ENCODE results near the gene RIC1. TPM values are rescaled to one million over a fixed set of nuclear protein-coding genes. Genes with fewer than 3 reads are reported as not detected.

RIC1 gene
- total and polyA plus RNA-seq, 2 of the 4 experiments (the other 2 are of a cell fraction), result 28.8 to 76.9 TPM

DNA sequence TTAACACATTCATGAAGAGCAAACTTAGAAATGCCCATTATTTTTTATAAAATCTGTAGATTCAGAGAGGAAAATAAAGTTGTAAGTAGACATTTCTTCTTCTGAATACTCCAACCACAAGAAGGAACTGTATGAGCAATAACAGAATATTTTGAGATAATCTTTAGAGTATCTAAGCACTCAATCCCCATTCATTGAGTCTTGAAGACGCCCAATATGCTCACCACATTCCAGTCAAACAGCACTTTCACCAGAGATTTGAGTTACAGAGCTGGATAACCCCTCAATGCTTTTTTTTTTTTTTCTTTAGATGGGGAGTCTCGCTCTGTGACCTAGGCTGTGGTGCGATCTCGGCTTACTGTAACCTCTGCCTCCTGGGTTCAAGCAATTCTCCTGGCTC is 14.7 kb upstream of the RIC1 start:
- H2AK5ac ChIP-seq (ENCODE audit: low read depth, low read length), result no peak overlapping the region
- no CpG with 5 or more reads among the region's 4 CpGs for WGBS, 2 experiments (ENCODE audit: extremely low coverage in 2 of 2, insufficient read length in 1 of 2)
- H4K8ac ChIP-seq (ENCODE audit: low read depth in 2 of 2, low read length in 2 of 2), result no peak overlapping the region
- BruUV-seq (replicated peaks), result no TSS peak
- POLR2A ChIA-PET (ENCODE audit: unreplicated experiment), result no interaction called here
- H3K14ac ChIP-seq (replicated peaks; ENCODE audit: low read depth, low read length), result no peak overlapping the region
- H3K23ac ChIP-seq (ENCODE audit: low read depth, low read length), result no peak overlapping the region
- no peaks in the 10 kb centered on the region; the same call in 1 of the 2 replicates for H3K9me1 ChIP-seq (ENCODE audit: insufficient read depth, low read length)
- H2BK20ac ChIP-seq (ENCODE audit: low read depth, low read length), result no peak overlapping the region
- no peak overlapping the region for H3K9ac ChIP-seq (ENCODE audit: low read depth, low read length)
- no peak overlapping the region for H3K18ac ChIP-seq (ENCODE audit: low read depth, low read length)
- no peak overlapping the region for H2BK5ac ChIP-seq (ENCODE audit: low read depth, low read length, poor library complexity, severe bottlenecking)
- no peak overlapping the region for H3K27ac ChIP-seq (ENCODE audit: insufficient read depth, low read length)
- H4K5ac ChIP-seq (ENCODE audit: low read depth, low read length), result no peak overlapping the region
- no peak overlapping the region for H3K4ac ChIP-seq (ENCODE audit: low read depth, low read length)
- H3K36me3 ChIP-seq (ENCODE audit: control insufficient read depth, insufficient read depth, low read length), result 0 out of 2 replicates have a peak, but pooled peaks cover 1% of the 10 kb centered on the region
- H3K4me1 ChIP-seq (ENCODE audit: control insufficient read depth, insufficient read depth, low read length), result no peaks in the 10 kb centered on the region
- no peak for ATAC-seq (ENCODE audit: low read depth)
- H3K4me3 ChIP-seq (ENCODE audit: insufficient read depth, low read depth, low read length), result no peak overlapping the region
- H3K56ac ChIP-seq (ENCODE audit: extremely low read depth, insufficient read depth, low read length), result no peak overlapping the region
- dilution Hi-C loops (cut with HindIII; ENCODE audit: low sequenced_read_pairs, unreplicated experiment), result no loop called here
- CTCF ChIA-PET, result interaction anchor here (0.7 kb wide), 1 partner anchor 58 kb away, joined by 3 read pairs; no protein-coding TSS in a partner anchor
- intact Hi-C loops (cut with micrococcal nuclease), result no loop called here
- no peak for DNase-seq
- no peak overlapping the region for H2BK15ac ChIP-seq (ENCODE audit: low read depth, low read length)
- in situ Hi-C loops (cut with MboI; ENCODE audit: low sequenced_read_pairs), result no loop called here
- H3K79me1 ChIP-seq (ENCODE audit: low read depth in 1 of 2, low read length in 2 of 2), result peaks cover 5 to 9% of the 10 kb centered on the region in 2 experiments
- no peaks in the 10 kb centered on the region for H3K27me3 ChIP-seq (ENCODE audit: control insufficient read depth, insufficient read depth, low read length)
- H2BK120ac ChIP-seq (ENCODE audit: low read depth, low read length), result no peak overlapping the region
- H3K4me2 ChIP-seq (ENCODE audit: low read depth, low read length), result no peak overlapping the region
- no peak overlapping the region for H2AK9ac ChIP-seq (replicated peaks; ENCODE audit: low read depth, low read length, poor library complexity)
- H3K9me3 ChIP-seq (ENCODE audit: control insufficient read depth, insufficient read depth, low read length), result no peaks in the 10 kb centered on the region
- TF ChIP-seq FOS (IDR thresholded peaks at IDR 0.05; ENCODE audit: low read depth, low read length), result no peak
- no peak for TF ChIP-seq NFE2L2 (IDR thresholded peaks at IDR 0.05; ENCODE audit: low read depth, low read length)
- no peak for TF ChIP-seq SMC3 (IDR thresholded peaks at IDR 0.05; ENCODE audit: low read depth, low read length)
- TF ChIP-seq, protein P1, sequence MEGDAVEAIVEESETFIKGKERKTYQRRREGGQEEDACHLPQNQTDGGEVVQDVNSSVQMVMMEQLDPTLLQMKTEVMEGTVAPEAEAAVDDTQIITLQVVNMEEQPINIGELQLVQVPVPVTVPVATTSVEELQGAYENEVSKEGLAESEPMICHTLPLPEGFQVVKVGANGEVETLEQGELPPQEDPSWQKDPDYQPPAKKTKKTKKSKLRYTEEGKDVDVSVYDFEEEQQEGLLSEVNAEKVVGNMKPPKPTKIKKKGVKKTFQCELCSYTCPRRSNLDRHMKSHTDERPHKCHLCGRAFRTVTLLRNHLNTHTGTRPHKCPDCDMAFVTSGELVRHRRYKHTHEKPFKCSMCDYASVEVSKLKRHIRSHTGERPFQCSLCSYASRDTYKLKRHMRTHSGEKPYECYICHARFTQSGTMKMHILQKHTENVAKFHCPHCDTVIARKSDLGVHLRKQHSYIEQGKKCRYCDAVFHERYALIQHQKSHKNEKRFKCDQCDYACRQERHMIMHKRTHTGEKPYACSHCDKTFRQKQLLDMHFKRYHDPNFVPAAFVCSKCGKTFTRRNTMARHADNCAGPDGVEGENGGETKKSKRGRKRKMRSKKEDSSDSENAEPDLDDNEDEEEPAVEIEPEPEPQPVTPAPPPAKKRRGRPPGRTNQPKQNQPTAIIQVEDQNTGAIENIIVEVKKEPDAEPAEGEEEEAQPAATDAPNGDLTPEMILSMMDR (conservative IDR thresholded peaks at IDR 0.05; ENCODE audit: low read depth, low read length), result no peak
- TF ChIP-seq POLR2A (IDR thresholded peaks at IDR 0.05; ENCODE audit: low read depth, low read length), result no peak
- no peak for TF ChIP-seq MAZ (IDR thresholded peaks at IDR 0.05; ENCODE audit: borderline replicate concordance, low read depth, low read length)
- TF ChIP-seq RAD21 (IDR thresholded peaks at IDR 0.05; ENCODE audit: low read length), result no peak
- no peak for TF ChIP-seq RFX5 (IDR thresholded peaks at IDR 0.05; ENCODE audit: low read depth, low read length)
- no peak overlapping the region for H4K91ac ChIP-seq (ENCODE audit: insufficient read depth, low read depth, low read length)
- H4K20me1 ChIP-seq (ENCODE audit: insufficient read depth, low read length), result no peaks in the 10 kb centered on the region
- H2AFZ ChIP-seq (replicated peaks; ENCODE audit: low read length, poor library complexity), result no peak overlapping the region
